Activated CD8-positive, alpha-beta memory T cell treated with anti-CD3 and anti-CD28 coated beads, Interleukin-2, amount 50 U/mL, for 1 hour (primary cell): Measurements from ENCODE around the gene OR8J1.
"Not testable (repeated sequence)": the region's sequence is repeated elsewhere in the genome, so short reads cannot be mapped to it uniquely, and the experiment has no call there.

Experiments used
- DNase-seq: peaks from one replicate; pipeline ENCODE4 v3.0.0-alpha.2; 2020; ENCODE audit errors: extremely low read depth

The OR8J1 gene

GRCh38 chr11:56353991-56354390 is at the start of gene OR8J1:
Gene OR8J1, plus strand, starts transcription at chr11:56354291. Its CDS starts 5,956 bp downstream, at chr11:56360247.
- DNase-seq = no peak

DNA sequence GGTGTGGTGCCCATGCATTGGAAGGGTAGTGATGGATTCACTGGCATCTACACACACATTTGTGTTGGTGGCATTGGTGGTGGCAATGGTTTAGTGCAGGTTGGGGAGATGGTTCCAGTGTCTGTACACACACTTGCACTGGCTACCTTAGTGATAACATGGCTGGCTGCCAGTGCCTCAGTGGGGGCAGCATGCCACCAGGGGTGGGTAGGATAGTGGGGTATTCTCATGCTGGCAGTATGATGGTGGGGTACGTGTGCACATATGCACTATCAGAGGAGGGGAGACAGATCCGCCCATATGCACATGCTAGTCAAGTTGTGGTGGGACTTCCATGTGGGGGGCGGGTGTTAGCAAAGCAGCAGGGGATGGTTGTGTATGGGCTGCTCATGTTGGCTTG is 46.3 kb upstream of the OR8J1 start:
- DNase-seq = no peak

DNA sequence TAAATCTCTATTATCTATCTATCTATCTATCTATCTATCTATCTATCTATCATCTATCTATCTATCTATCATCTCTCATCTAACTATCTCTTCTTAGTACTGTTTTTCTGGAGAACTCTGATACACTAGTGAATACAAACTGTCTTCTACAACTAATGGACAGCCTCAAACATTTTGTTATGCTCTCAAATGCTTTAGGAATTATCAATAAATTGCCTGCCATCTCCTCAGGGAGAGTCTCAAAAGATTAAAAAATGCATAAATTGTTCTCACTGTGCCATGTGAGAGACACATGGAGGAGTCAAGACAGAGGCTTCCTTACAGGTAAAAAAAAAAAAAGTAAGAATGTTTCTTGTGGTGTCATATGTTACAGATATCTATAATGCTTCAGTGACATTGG is 39.2 kb upstream of the OR8J1 start, which contains the start of gene OR8K3:
TSS of gene OR8K3 (plus strand) at position 301 of the 400 bp plus-strand sequence. CDS start 3,163 bp downstream, outside the sequence.
- no peak for DNase-seq

DNA sequence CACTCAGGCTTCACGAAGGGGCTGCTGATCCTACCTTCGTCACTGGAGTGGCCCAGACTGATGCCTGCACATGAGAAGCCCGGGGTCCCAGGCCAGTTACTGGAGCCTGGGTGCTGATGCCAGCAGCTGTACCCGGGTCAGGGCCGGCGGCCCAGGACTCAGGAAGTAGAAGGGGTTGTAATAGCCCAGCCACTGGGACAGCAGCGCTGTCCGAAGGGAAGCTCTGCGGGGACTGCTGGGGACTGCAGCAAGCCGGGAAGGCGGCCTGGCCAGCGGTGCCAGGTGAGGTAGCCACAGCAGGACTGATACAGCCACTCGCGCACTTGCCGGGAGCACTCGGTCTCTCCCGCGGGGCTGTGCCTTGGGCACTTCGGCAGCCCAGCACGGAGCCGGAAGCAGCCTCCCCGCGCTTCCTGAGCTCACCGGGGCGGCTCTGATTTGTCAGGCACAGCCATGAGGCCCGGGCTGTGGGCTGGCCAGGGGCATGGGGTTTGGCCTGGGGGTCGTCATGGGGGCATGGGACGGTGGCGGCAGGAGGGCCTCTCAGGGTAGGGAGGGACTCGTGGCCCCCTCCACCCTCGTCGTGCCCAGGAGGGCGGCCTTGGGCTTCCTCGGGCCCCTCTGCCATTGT is 22.1 kb upstream of the OR8J1 start:
- DNase-seq = no peak

- no peak for DNase-seq
Measured at GRCh38 chr11:56333156-56333555, 20.9 kb upstream of the OR8J1 start.

DNA sequence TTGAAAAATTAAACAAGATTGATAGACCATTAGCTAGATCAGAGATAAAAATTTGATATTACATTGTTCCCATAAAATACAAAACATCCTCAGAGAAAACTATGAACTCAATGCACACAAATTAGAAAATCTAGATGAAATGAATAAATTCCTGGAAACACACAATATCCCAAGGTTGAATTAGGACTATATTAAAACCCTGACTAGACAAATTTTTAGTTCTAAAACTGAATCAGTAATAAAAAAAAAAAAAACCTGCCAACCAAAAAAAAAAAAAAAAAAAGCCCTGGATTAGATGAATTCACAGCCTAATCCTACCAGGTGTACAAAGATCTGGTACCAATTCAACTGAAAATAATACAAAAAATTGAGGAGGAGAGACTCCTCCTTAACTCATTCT is 13.8 kb upstream of the OR8J1 start:
- DNase-seq = no peak

- DNase-seq = no peak
Measured at GRCh38 chr11:56345739-56346138, 8.4 kb upstream of the OR8J1 start, which contains the start of gene OR8K1. Gene OR8K1, plus strand, starts transcription at chr11:56346039. Its CDS starts 0 bp downstream, at chr11:56346039.

GRCh38 chr11:56375324-56375723 is 21.2 kb downstream of the OR8J1 start, which contains the start of gene OR8U1:
Gene OR8U1, plus strand, starts transcription at chr11:56375624. Its CDS starts 0 bp downstream, at chr11:56375624.
- DNase-seq = no peak

GRCh38 chr11:56380120-56380519 is 26.0 kb downstream of the OR8J1 start:
- no peak for DNase-seq

DNA sequence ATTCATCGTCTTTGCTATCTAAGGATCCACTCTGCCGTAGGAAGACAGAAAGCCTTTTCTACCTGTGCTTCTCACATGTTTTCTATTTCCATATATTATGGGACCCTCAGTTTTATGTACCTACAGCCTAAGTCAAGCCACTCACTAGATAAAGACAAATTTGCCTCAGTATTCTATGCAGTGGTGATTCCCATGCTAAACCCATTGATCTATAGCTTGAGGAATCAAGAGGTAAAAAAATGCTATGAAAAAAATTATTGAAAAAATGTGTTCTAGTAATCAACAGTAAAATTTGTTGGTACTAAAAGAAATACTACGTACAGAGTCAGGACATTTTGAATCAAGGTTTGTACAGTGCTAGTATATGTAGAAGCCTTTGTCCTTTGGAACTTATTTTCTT is 40.3 kb downstream of the OR8J1 start:
- DNase-seq = no peak

DNA sequence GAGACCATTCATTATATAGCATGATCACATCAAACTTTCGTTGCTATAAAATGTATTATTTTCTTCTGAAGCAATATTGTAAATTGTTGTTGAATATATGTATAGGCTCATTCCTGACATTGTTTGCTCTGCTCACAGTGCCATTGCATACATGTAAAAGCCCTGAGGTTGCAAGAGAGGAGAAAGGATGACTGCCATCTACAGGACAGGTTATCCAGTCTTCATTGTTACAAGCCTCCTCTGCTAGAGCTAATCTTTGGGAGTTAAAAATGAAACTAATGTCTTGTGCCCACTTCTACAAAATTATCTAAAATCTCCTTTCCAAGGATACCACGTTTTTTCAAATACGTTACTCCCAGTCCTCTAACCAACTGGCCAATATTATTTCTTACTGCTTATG is 42.0 kb downstream of the OR8J1 start:
- no peak for DNase-seq

GRCh38 chr11:56401858-56402461 is 47.9 kb downstream of the OR8J1 start:
- not testable (repeated sequence) for DNase-seq

DNA sequence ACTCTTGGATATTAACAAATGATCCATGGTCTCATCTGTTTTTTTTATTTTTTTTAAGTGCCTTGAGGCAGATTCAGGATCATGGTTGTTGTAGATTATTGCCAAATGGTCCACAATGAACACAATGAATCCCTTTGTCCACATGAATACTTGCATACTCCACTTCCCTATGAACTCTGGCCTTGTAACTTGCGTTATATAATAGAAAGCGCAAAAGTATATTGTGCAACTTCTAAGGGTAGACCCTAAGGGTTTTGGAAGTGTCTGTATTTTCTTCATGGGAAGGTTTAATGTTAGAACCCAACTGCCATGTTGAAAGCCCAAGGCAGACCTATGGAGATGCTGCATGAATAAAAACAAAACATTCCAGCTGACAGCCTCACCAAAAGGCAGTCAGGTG is 50.3 kb downstream of the OR8J1 start:
- DNase-seq = no peak

GRCh38 chr11:56410801-56411200 is 56.7 kb downstream of the OR8J1 start:
- DNase-seq = no peak
